IMR-90 (cell line): ENCODE results near the gene ADAMTS14. TPM values are rescaled to one million over a fixed set of nuclear protein-coding genes. Genes with fewer than 3 reads are reported as not detected.

Source experiments
- ATAC-seq: fragments of 200-7000 bp; cut with Tn5 transposase; 2 replicates; pipeline ENCODE4 v1.9.1; 2020; ENCODE audit warnings: low read depth, mild to moderate bottlenecking, moderate library complexity
- BruUV-seq: library from RNA; stranded (reverse); fragments of 400-500 nt; replicated peaks from 2 replicates; lab custom pipeline; 2021; lab: Mats Ljungman, UMichigan
- CTCF ChIA-PET: fragments of 300-600 bp; formaldehyde crosslinking; extraction: SDS; loops from one replicate; lab custom pipeline; 2021; ENCODE audit warnings: antibody characterized with exemption; lab: Yijun Ruan, JAX
- POLR2A ChIA-PET: fragments of 300-600 bp; sonication (Branson Sonifier 250); formaldehyde crosslinking; loops from one replicate; lab custom pipeline; 2022; ENCODE audit warnings: antibody characterized with exemption; ENCODE audit not compliant: unreplicated experiment; lab: Charles Lee
- DNase-seq: peaks from one replicate; pipeline ENCODE4 v3.0.0; 2013
- H2AFZ ChIP-seq: replicated peaks from 2 replicates; pipeline ENCODE3; 2013; ENCODE audit warnings: low read length, mild to moderate bottlenecking; ENCODE audit not compliant: poor library complexity
- H2AK5ac ChIP-seq: 2 replicates; pipeline ENCODE4 v1.6.1; 2013; ENCODE audit warnings: low read depth, low read length, inconsistent platforms
- H2AK9ac ChIP-seq: replicated peaks from 2 replicates; pipeline ENCODE3; 2013; ENCODE audit warnings: mild to moderate bottlenecking, low read depth, low read length, moderate library complexity; ENCODE audit not compliant: poor library complexity
- H2BK120ac ChIP-seq: 2 replicates; pipeline ENCODE4 v1.6.1; 2013; ENCODE audit warnings: low read depth, low read length, inconsistent platforms
- H2BK15ac ChIP-seq: 3 replicates; pipeline ENCODE4 v1.6.1; 2013; ENCODE audit warnings: low read depth, low read length, inconsistent platforms
- H2BK20ac ChIP-seq: 2 replicates; pipeline ENCODE4 v1.6.1; 2013; ENCODE audit warnings: low read depth, mild to moderate bottlenecking, inconsistent platforms, low read length, moderate library complexity
- H2BK5ac ChIP-seq: 2 replicates; pipeline ENCODE4 v1.6.1; 2013; ENCODE audit warnings: mild to moderate bottlenecking, low read depth, low read length, inconsistent platforms; ENCODE audit not compliant: poor library complexity, severe bottlenecking
- H3K14ac ChIP-seq: replicated peaks from 2 replicates; pipeline ENCODE4 v1.6.1; 2013; ENCODE audit warnings: low read depth, low read length, inconsistent platforms
- H3K18ac ChIP-seq: 2 replicates; pipeline ENCODE4 v1.6.1; 2013; ENCODE audit warnings: low read depth, low read length, control low read depth
- H3K23ac ChIP-seq: 2 replicates; pipeline ENCODE4 v1.6.1; 2013; ENCODE audit warnings: low read depth, low read length, inconsistent platforms
- H3K27ac ChIP-seq: 2 replicates; pipeline ENCODE4 v1.5.1; 2013; ENCODE audit warnings: mild to moderate bottlenecking, control low read depth, low read length; ENCODE audit not compliant: insufficient read depth
- H3K27me3 ChIP-seq: 2 replicates; pipeline ENCODE4 v1.6.1; 2013; ENCODE audit warnings: low read length; ENCODE audit not compliant: control insufficient read depth, insufficient read depth
- H3K36me3 ChIP-seq: 2 replicates; pipeline ENCODE4 v1.6.1; 2013; ENCODE audit warnings: low read length, mixed read lengths; ENCODE audit not compliant: control insufficient read depth, insufficient read depth
- H3K4ac ChIP-seq: 2 replicates; pipeline ENCODE4 v1.6.1; 2013; ENCODE audit warnings: low read depth, low read length, inconsistent platforms
- H3K4me1 ChIP-seq: 2 replicates; pipeline ENCODE4 v1.6.1; 2013; ENCODE audit warnings: low read length, mixed read lengths; ENCODE audit not compliant: control insufficient read depth, insufficient read depth
- H3K4me2 ChIP-seq: 2 replicates; pipeline ENCODE4 v1.6.1; 2013; ENCODE audit warnings: low read depth, mild to moderate bottlenecking, control low read depth, low read length, moderate library complexity
- H3K4me3 ChIP-seq: 2 replicates; pipeline ENCODE4 v1.5.1; 2013; ENCODE audit warnings: low read depth, mild to moderate bottlenecking, control low read depth, low read length, moderate library complexity; ENCODE audit not compliant: insufficient read depth
- H3K56ac ChIP-seq: 2 replicates; pipeline ENCODE4 v1.6.1; 2013; ENCODE audit warnings: low read length, inconsistent platforms; ENCODE audit not compliant: insufficient read depth; ENCODE audit errors: extremely low read depth
- H3K79me1 ChIP-seq, 2 experiments: 2 replicates each; pipeline ENCODE4 v1.6.1; 2013; ENCODE audit warnings: low read length in 2 of 2, inconsistent platforms in 1 of 2, low read depth in 1 of 2
- H3K9ac ChIP-seq: 2 replicates; pipeline ENCODE4 v1.6.1; 2013; ENCODE audit warnings: low read depth, low read length, control low read depth
- H3K9me1 ChIP-seq: 2 replicates; pipeline ENCODE4 v1.6.1; 2013; ENCODE audit warnings: low read length, inconsistent platforms; ENCODE audit not compliant: insufficient read depth
- H3K9me3 ChIP-seq: 2 replicates; pipeline ENCODE4 v1.6.1; 2013; ENCODE audit warnings: low read length; ENCODE audit not compliant: control insufficient read depth, insufficient read depth
- H4K20me1 ChIP-seq: 2 replicates; pipeline ENCODE4 v1.6.1; 2013; ENCODE audit warnings: low read length, inconsistent platforms; ENCODE audit not compliant: insufficient read depth
- H4K5ac ChIP-seq: 2 replicates; pipeline ENCODE4 v1.6.1; 2013; ENCODE audit warnings: mild to moderate bottlenecking, low read depth, low read length, control low read depth
- H4K8ac ChIP-seq, 2 experiments: 2 replicates each; pipeline ENCODE4 v1.6.1; 2013; ENCODE audit warnings: low read depth in 2 of 2, low read length in 2 of 2, control low read depth in 1 of 2, inconsistent platforms in 1 of 2
- H4K91ac ChIP-seq: 2 replicates; pipeline ENCODE4 v1.6.1; 2013; ENCODE audit warnings: low read depth, low read length, inconsistent platforms; ENCODE audit not compliant: insufficient read depth
- BHLHE40 ChIP-seq: fragments of 150-350 bp; IDR thresholded peaks from 2 replicates; pipeline ENCODE4 v1.6.1; 2016; ENCODE audit warnings: mild to moderate bottlenecking, low read depth, low read length
- CEBPB ChIP-seq: IDR thresholded peaks from 2 replicates; pipeline ENCODE4 v1.6.1; 2012; ENCODE audit warnings: low read depth, low read length, improper control_type of control experiment
- CHD1 ChIP-seq: IDR thresholded peaks from 2 replicates; pipeline ENCODE4 v1.6.1; 2012; ENCODE audit warnings: low read depth, low read length, improper control_type of control experiment
- FOS ChIP-seq: fragments of 150-350 bp; IDR thresholded peaks from 2 replicates; pipeline ENCODE4 v1.6.1; 2016; ENCODE audit warnings: low read depth, low read length
- MAFK ChIP-seq: IDR thresholded peaks from 2 replicates; pipeline ENCODE4 v1.6.1; 2012; ENCODE audit warnings: low read depth, low read length, improper control_type of control experiment
- MAZ ChIP-seq: IDR thresholded peaks from 2 replicates; pipeline ENCODE4 v1.6.1; 2012; ENCODE audit warnings: low read depth, mild to moderate bottlenecking, low read length, improper control_type of control experiment, moderate library complexity, borderline replicate concordance
- MXI1 ChIP-seq: IDR thresholded peaks from 2 replicates; pipeline ENCODE4 v1.6.1; 2012; ENCODE audit warnings: low read depth, mild to moderate bottlenecking, low read length, moderate library complexity, borderline replicate concordance
- NFE2L2 ChIP-seq: fragments of 150-350 bp; IDR thresholded peaks from 2 replicates; pipeline ENCODE4 v1.6.1; 2016; ENCODE audit warnings: low read depth, mild to moderate bottlenecking, low read length
- POLR2A ChIP-seq: IDR thresholded peaks from 2 replicates; pipeline ENCODE4 v1.6.1; 2012; ENCODE audit warnings: mild to moderate bottlenecking, low read depth, low read length
- RAD21 ChIP-seq: IDR thresholded peaks from 2 replicates; pipeline ENCODE4 v1.6.1; 2012; ENCODE audit warnings: low read length, improper control_type of control experiment
- RCOR1 ChIP-seq: IDR thresholded peaks from 2 replicates; pipeline ENCODE4 v1.6.1; 2012; ENCODE audit warnings: mild to moderate bottlenecking, low read length, improper control_type of control experiment; ENCODE audit not compliant: insufficient replicate concordance
- RFX5 ChIP-seq: IDR thresholded peaks from 2 replicates; pipeline ENCODE4 v1.8.0; 2012; ENCODE audit warnings: low read depth, mild to moderate bottlenecking, low read length, moderate library complexity
- SMC3 ChIP-seq: fragments of 150-350 bp; IDR thresholded peaks from 2 replicates; pipeline ENCODE4 v1.6.1; 2016; ENCODE audit warnings: low read depth, mild to moderate bottlenecking, antibody characterized with exemption, low read length, moderate library complexity
- WGBS, 2 experiments: methylation state at CpG; one replicate each; pipeline versions ENCODE4 v1.1.5 to v1.1.7; 2013; ENCODE audit warnings: missing lambda C conversion rate in 2 of 2; ENCODE audit not compliant: insufficient read length in 1 of 2; ENCODE audit errors: extremely low coverage in 2 of 2; 5-methylcytosine and 5-hydroxymethylcytosine counted together
- dilution Hi-C: fragments of 300-500 bp; cut with HindIII; formaldehyde crosslinking; loops from one replicate; pipeline ENCODE4 v1.14.3; 2018; ENCODE audit warnings: low sequenced_read_pairs; ENCODE audit not compliant: unreplicated experiment
- in situ Hi-C: fragments of 300-500 bp; cut with MboI; formaldehyde crosslinking; loops from 3 replicates; pipeline ENCODE4 v1.14.3; 2019; ENCODE audit warnings: low sequenced_read_pairs, inconsistent platforms, mixed read lengths
- intact Hi-C: fragments of 100-400 bp; cut with micrococcal nuclease; formaldehyde crosslinking; loops from 2 replicates; pipeline ENCODE4 v1.10.0; 2022
- polyA plus RNA-seq, 3 experiments: library from polyadenylated mRNA; depleted of rRNA; stranded (reverse); fragments of >200 nt; gene quantifications; 2 replicates each; pipeline ENCODE4 v1.2.3, GENCODE V29; 2012; ENCODE audit warnings: low replicate concordance in 1 of 3
- total RNA-seq: library from RNA; depleted of rRNA; stranded (reverse); fragments of >200 nt; gene quantifications from 2 replicates; pipeline ENCODE4 v1.2.3, GENCODE V29; 2012
- TF ChIP-seq, protein P1 (sequence below): fragments of 150-350 bp; IDR thresholded peaks from 2 replicates; pipeline ENCODE4 v1.6.1; 2016; ENCODE audit warnings: low read depth, mild to moderate bottlenecking, low read length, moderate library complexity, borderline replicate concordance
- TF ChIP-seq, protein P2 (sequence below): fragments of 150-350 bp; IDR thresholded peaks from 2 replicates; pipeline ENCODE4 v1.6.1; 2017; ENCODE audit warnings: mild to moderate bottlenecking, antibody characterized with exemption, low read length, low read depth
- TF ChIP-seq, protein P3 (sequence below): conservative IDR thresholded peaks from 2 replicates; pipeline ENCODE4 v1.5.1; 2012; ENCODE audit warnings: mild to moderate bottlenecking, low read depth, low read length, improper control_type of control experiment

ADAMTS14 gene
- total and polyA plus RNA-seq, 2 of the 4 experiments (the other 2 are of a cell fraction): under 0.01 to 0.31 TPM

DNA sequence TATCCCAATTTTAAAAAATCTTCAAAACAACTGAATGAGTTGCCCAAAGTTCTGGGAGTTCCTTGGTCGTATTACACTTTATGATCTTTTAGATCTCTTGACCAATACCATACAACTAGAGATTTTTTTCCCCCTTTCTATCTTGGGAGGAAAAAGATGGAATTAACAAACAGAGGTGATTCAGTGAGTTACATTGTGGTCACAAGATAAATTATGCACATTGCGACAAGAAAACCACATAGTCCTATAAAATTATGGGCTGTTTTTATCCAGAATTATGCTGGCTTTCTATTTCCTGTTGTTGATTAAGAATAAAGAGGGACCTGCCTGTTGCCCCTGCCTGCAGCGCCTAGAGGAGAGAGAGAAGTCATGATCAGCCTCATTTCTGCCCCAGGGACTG, 135.2 kb downstream of the ADAMTS14 start:
- H3K14ac ChIP-seq: no peak overlapping the region
- no peak overlapping the region for H2BK15ac ChIP-seq
- ATAC-seq: no peak
- H2AFZ ChIP-seq: no peak overlapping the region
- no peaks in the 10 kb centered on the region for H4K20me1 ChIP-seq
- intact Hi-C loops (no loop called here), dilution Hi-C loops (no loop called here), in situ Hi-C loops (no loop called here)
- H2BK120ac ChIP-seq: no peak overlapping the region
- H3K9me3 ChIP-seq: no peaks in the 10 kb centered on the region
- no peaks in the 10 kb centered on the region for H3K9me1 ChIP-seq
- H2AK9ac ChIP-seq: no peak overlapping the region
- H4K5ac ChIP-seq: no peak overlapping the region
- TF ChIP-seq MAZ (no peak), MAFK (no peak), RFX5 (no peak), NFE2L2 (no peak), FOS (no peak), BHLHE40 (no peak), CHD1 (no peak), RAD21 (no peak), RCOR1 (no peak), CEBPB (no peak), SMC3 (no peak), POLR2A (no peak), MXI1 (no peak)
- TF ChIP-seq, protein P1, sequence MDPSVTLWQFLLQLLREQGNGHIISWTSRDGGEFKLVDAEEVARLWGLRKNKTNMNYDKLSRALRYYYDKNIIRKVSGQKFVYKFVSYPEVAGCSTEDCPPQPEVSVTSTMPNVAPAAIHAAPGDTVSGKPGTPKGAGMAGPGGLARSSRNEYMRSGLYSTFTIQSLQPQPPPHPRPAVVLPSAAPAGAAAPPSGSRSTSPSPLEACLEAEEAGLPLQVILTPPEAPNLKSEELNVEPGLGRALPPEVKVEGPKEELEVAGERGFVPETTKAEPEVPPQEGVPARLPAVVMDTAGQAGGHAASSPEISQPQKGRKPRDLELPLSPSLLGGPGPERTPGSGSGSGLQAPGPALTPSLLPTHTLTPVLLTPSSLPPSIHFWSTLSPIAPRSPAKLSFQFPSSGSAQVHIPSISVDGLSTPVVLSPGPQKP: no peak
- TF ChIP-seq, protein P2, sequence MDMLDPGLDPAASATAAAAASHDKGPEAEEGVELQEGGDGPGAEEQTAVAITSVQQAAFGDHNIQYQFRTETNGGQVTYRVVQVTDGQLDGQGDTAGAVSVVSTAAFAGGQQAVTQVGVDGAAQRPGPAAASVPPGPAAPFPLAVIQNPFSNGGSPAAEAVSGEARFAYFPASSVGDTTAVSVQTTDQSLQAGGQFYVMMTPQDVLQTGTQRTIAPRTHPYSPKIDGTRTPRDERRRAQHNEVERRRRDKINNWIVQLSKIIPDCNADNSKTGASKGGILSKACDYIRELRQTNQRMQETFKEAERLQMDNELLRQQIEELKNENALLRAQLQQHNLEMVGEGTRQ: no peak
- TF ChIP-seq, protein P3, sequence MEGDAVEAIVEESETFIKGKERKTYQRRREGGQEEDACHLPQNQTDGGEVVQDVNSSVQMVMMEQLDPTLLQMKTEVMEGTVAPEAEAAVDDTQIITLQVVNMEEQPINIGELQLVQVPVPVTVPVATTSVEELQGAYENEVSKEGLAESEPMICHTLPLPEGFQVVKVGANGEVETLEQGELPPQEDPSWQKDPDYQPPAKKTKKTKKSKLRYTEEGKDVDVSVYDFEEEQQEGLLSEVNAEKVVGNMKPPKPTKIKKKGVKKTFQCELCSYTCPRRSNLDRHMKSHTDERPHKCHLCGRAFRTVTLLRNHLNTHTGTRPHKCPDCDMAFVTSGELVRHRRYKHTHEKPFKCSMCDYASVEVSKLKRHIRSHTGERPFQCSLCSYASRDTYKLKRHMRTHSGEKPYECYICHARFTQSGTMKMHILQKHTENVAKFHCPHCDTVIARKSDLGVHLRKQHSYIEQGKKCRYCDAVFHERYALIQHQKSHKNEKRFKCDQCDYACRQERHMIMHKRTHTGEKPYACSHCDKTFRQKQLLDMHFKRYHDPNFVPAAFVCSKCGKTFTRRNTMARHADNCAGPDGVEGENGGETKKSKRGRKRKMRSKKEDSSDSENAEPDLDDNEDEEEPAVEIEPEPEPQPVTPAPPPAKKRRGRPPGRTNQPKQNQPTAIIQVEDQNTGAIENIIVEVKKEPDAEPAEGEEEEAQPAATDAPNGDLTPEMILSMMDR: no peak
- no peak for DNase-seq
- no peak overlapping the region for H4K91ac ChIP-seq
- no peak overlapping the region for H3K9ac ChIP-seq
- no CpG with 5 or more reads among the region's 3 CpGs for WGBS, 2 experiments
- H4K8ac ChIP-seq: no peak overlapping the region
- H2AK5ac ChIP-seq: no peak overlapping the region
- H3K4ac ChIP-seq: no peak overlapping the region
- H3K27ac ChIP-seq: no peak overlapping the region
- ChIA-PET POLR2A (no interaction called here), CTCF (interaction anchor here (0.5 kb wide), 1 partner anchor 49 kb away, joined by 3 read pairs; no protein-coding TSS in a partner anchor)
- H3K4me2 ChIP-seq: no peak overlapping the region
- no peak overlapping the region for H2BK5ac ChIP-seq
- no peak overlapping the region for H2BK20ac ChIP-seq
- no peak overlapping the region for H3K18ac ChIP-seq
- no peaks in the 10 kb centered on the region for H3K36me3 ChIP-seq
- no TSS peak for BruUV-seq
- no peak overlapping the region for H3K23ac ChIP-seq
- H3K27me3 ChIP-seq: peaks cover 17% of the 10 kb centered on the region
- no peak overlapping the region for H3K56ac ChIP-seq
- H3K4me3 ChIP-seq: no peak overlapping the region
- no peaks in the 10 kb centered on the region for H3K79me1 ChIP-seq
- H3K4me1 ChIP-seq: no peaks in the 10 kb centered on the region
